CD8-positive, alpha-beta memory T cell (primary cell): ENCODE data around the gene DPEP2NB. TPM values are rescaled to one million over a fixed set of nuclear protein-coding genes. Genes with fewer than 3 reads are reported as not detected.
"Not testable (repeated sequence)": the region's sequence is repeated elsewhere in the genome, so short reads cannot be mapped to it uniquely, and the experiment has no call there.

Source experiments
- CTCF ChIA-PET: fragments of 350-600 bp; sonication (Branson Sonifier 250); formaldehyde crosslinking; loops from one replicate; lab custom pipeline; 2021; ENCODE audit warnings: antibody characterized with exemption; lab: Charles Lee
- POLR2A ChIA-PET: fragments of 350-600 bp; sonication (Branson Sonifier 250); formaldehyde crosslinking; loops from one replicate; lab custom pipeline; 2021; ENCODE audit warnings: antibody characterized with exemption; lab: Charles Lee
- DNase-seq, 5 donors: peaks; one replicate each; pipeline versions ENCODE4 v3.0.0 to v3.0.0-alpha.2; 2020 to 2022; ENCODE audit warnings: mixed read lengths in 1 of 5
- H3K27ac ChIP-seq: one replicate; pipeline ENCODE4 v1.7.0; 2013; ENCODE audit warnings: low read depth, mild to moderate bottlenecking, low read length, moderate library complexity
- H3K27me3 ChIP-seq: 2 replicates; pipeline ENCODE4 v1.7.0; 2013; ENCODE audit warnings: low read length, mild to moderate bottlenecking; ENCODE audit not compliant: insufficient read depth, poor library complexity, severe bottlenecking
- H3K36me3 ChIP-seq: 2 replicates; pipeline ENCODE4 v1.7.0; 2013; ENCODE audit warnings: mild to moderate bottlenecking, low read length, moderate library complexity; ENCODE audit not compliant: insufficient read depth
- H3K4me1 ChIP-seq: 2 replicates; pipeline ENCODE4 v1.7.0; 2013; ENCODE audit warnings: mild to moderate bottlenecking, low read length, moderate library complexity; ENCODE audit not compliant: insufficient read depth
- H3K4me3 ChIP-seq: 2 replicates; pipeline ENCODE4 v1.7.0; 2013; ENCODE audit warnings: mild to moderate bottlenecking, low read length
- H3K9me3 ChIP-seq: 2 replicates; pipeline ENCODE4 v1.7.0; 2013; ENCODE audit warnings: mild to moderate bottlenecking, low read length
- H3K27ac Mint-ChIP-seq, 8 donors: one replicate each; pipeline ENCODE4 v1.8.0; 2020 to 2021; ENCODE audit warnings: mixed read lengths in 8 of 8, mild to moderate bottlenecking in 6 of 8, inconsistent platforms in 3 of 8, moderate library complexity in 3 of 8
- H3K27me3 Mint-ChIP-seq, 2 donors: one replicate each; pipeline ENCODE4 v1.8.0; 2020 to 2021; ENCODE audit warnings: mixed read lengths in 2 of 2, mild to moderate bottlenecking in 1 of 2, moderate library complexity in 1 of 2
- H3K36me3 Mint-ChIP-seq, 3 donors: one replicate each; pipeline ENCODE4 v1.8.0; 2020 to 2021; ENCODE audit warnings: mixed read lengths in 3 of 3, inconsistent platforms in 1 of 3, mild to moderate bottlenecking in 1 of 3
- H3K4me1 Mint-ChIP-seq, 3 donors: one replicate each; pipeline ENCODE4 v1.8.0; 2020 to 2021; ENCODE audit warnings: mixed read lengths in 3 of 3, inconsistent platforms in 1 of 3, mild to moderate bottlenecking in 1 of 3
- H3K4me3 Mint-ChIP-seq, 7 donors: one replicate each; pipeline ENCODE4 v1.8.0; 2020 to 2021; ENCODE audit warnings: mixed read lengths in 7 of 7, mild to moderate bottlenecking in 6 of 7, moderate library complexity in 4 of 7, inconsistent platforms in 2 of 7
- H3K9me3 Mint-ChIP-seq, 5 donors: one replicate each; pipeline ENCODE4 v1.8.0; 2020 to 2022; ENCODE audit warnings: mixed read lengths in 5 of 5, mild to moderate bottlenecking in 3 of 5, moderate library complexity in 2 of 5, inconsistent platforms in 1 of 5
- polyA plus RNA-seq: library from polyadenylated mRNA; unstranded; fragments of 300-500 nt; fragmentation: Illumina TruSeq; gene quantifications from one replicate; pipeline ENCODE4 v1.2.3, GENCODE V29; 2021
- total RNA-seq, 2 experiments: library from RNA; stranded (reverse); gene quantifications; one replicate each; pipeline ENCODE4 v1.2.3, GENCODE V29; 2021

DPEP2NB gene
- total and polyA plus RNA-seq, 3 experiments from 2014 or later = not detected

GRCh38 chr16:67972285-67972684, 43.4 kb downstream of the DPEP2NB start:
- not testable (repeated sequence) for H3K9me3 ChIP-seq, H3K4me3 Mint-ChIP-seq, H3K27me3 Mint-ChIP-seq, H3K27ac ChIP-seq, H3K9me3 Mint-ChIP-seq, H3K36me3 Mint-ChIP-seq, H3K4me3 ChIP-seq, DNase-seq, H3K36me3 ChIP-seq, H3K4me1 ChIP-seq, H3K27me3 ChIP-seq
- ChIA-PET CTCF (interaction anchor here (0.6 to 1.6 kb wide), 3 partner anchors 69 to 452 kb away, joined by 3 to 5 read pairs (median 4); no protein-coding TSS in a partner anchor), POLR2A (interaction anchor here (0.7 kb wide), 1 partner anchor 277 kb away, joined by 3 read pairs; no protein-coding TSS in a partner anchor)
- Mint-ChIP-seq H3K27ac (peak overlapping the region in 1 of 8 donors; percentile 21), H3K4me1 (peaks cover 11 to 15% (median 13%) of the 10 kb centered on the region in 3 donors)

- H3K4me3 Mint-ChIP-seq = peak overlapping the region in 4 of 7 donors; percentile 42 to 88 (median 52)
- Histone ChIP-seq H3K27me3 (no peaks in the 10 kb centered on the region), H3K27ac (no peak overlapping the region), H3K4me3 (no peak overlapping the region), H3K9me3 (no peaks in the 10 kb centered on the region), H3K4me1 (peaks cover 17% of the 10 kb centered on the region), H3K36me3 (no peaks in the 10 kb centered on the region)
- H3K9me3 Mint-ChIP-seq = no peaks in the 10 kb centered on the region
- DNase-seq = no peak
- peak overlapping the region in 3 of 8 donors; percentile 12 to 75 (median 26) for H3K27ac Mint-ChIP-seq
- H3K27me3 Mint-ChIP-seq = peaks cover 0 to 2% of the 10 kb centered on the region in 2 donors
- peaks cover 20 to 23% (median 22%) of the 10 kb centered on the region in 3 donors for H3K4me1 Mint-ChIP-seq
- H3K36me3 Mint-ChIP-seq = peaks cover 0 to 4% (median 0%) of the 10 kb centered on the region in 3 donors
- ChIA-PET POLR2A (no interaction called here), CTCF (interaction anchor here (1.0 to 1.6 kb wide), 2 partner anchors 23 to 70 kb away, joined by 3 to 5 read pairs; no protein-coding TSS in a partner anchor)
Measured at GRCh38 chr16:67971111-67971510, 44.6 kb downstream of the DPEP2NB start.

GRCh38 chr16:67969254-67970039, 46.3 kb downstream of the DPEP2NB start:
- H3K4me3 ChIP-seq = peak overlapping the region; percentile 81
- peak in 2 of 5 donors; percentile 18 to 34 for DNase-seq
- H3K36me3 Mint-ChIP-seq = peaks cover 0 to 4% (median 0%) of the 10 kb centered on the region in 3 donors
- peaks cover 17% of the 10 kb centered on the region for H3K4me1 ChIP-seq
- H3K4me1 Mint-ChIP-seq = peaks cover 20 to 29% (median 29%) of the 10 kb centered on the region in 3 donors
- H3K27ac Mint-ChIP-seq = peak overlapping the region; percentile 51 to 98 (median 90)
- no peaks in the 10 kb centered on the region for H3K36me3 ChIP-seq
- POLR2A ChIA-PET = interaction anchor here (1.0 to 1.8 kb wide), 2 partner anchors 19 to 34 kb away, joined by 3 to 7 read pairs; no protein-coding TSS in a partner anchor
- H3K27me3 Mint-ChIP-seq = no peaks in the 10 kb centered on the region
- no peaks in the 10 kb centered on the region for H3K9me3 Mint-ChIP-seq
- H3K27me3 ChIP-seq = no peaks in the 10 kb centered on the region
- H3K9me3 ChIP-seq = no peaks in the 10 kb centered on the region
- CTCF ChIA-PET = interaction anchor here (1.2 to 1.9 kb wide), 3 partner anchors 29 to 85 kb away, joined by 3 to 6 read pairs (median 4); partner anchors contain the start of gene NRN1L
- peak overlapping the region; percentile 83 to 99 (median 92) for H3K4me3 Mint-ChIP-seq
- peak overlapping the region; percentile 67 for H3K27ac ChIP-seq

GRCh38 chr16:67968400-67969253, 47.1 kb downstream of the DPEP2NB start, which contains the start of gene SLC12A4:
Gene SLC12A4, minus strand, starts transcription at chr16:67968637. Its CDS starts 84 bp downstream, at chr16:67968553.
- H3K9me3 ChIP-seq = no peaks in the 10 kb centered on the region
- no peaks in the 10 kb centered on the region for H3K27me3 Mint-ChIP-seq
- H3K27me3 ChIP-seq = no peaks in the 10 kb centered on the region
- peak within 1 kb of the TSS; percentile 81 for H3K4me3 ChIP-seq
- peak within 1 kb of the TSS; percentile 83 to 99 (median 96) for H3K4me3 Mint-ChIP-seq
- peak within 1 kb of the TSS; percentile 81 to 98 (median 94) for H3K27ac Mint-ChIP-seq
- no peaks in the 10 kb centered on the region for H3K9me3 Mint-ChIP-seq
- peaks cover 20 to 32% (median 30%) of the 10 kb centered on the region in 3 donors for H3K4me1 Mint-ChIP-seq
- DNase-seq = peak; percentile 84 to 90 (median 86)
- ChIA-PET POLR2A (interaction anchor here (1.0 to 1.8 kb wide), 2 partner anchors 19 to 33 kb away, joined by 3 to 7 read pairs; no protein-coding TSS in a partner anchor), CTCF (interaction anchor here (1.2 to 1.9 kb wide), 3 partner anchors 28 to 84 kb away, joined by 3 to 6 read pairs (median 4); partner anchors contain the start of gene NRN1L)
- H3K4me1 ChIP-seq = peaks cover 17% of the 10 kb centered on the region
- H3K36me3 Mint-ChIP-seq = peaks cover 0 to 4% (median 0%) of the 10 kb centered on the region in 3 donors
- H3K27ac ChIP-seq = peak within 1 kb of the TSS; percentile 67
- H3K36me3 ChIP-seq = no peaks in the 10 kb centered on the region

- no peaks in the 10 kb centered on the region for H3K9me3 ChIP-seq
- peak overlapping the region; percentile 54 for H3K27ac ChIP-seq
- H3K4me3 ChIP-seq = peak overlapping the region; percentile 81
- Mint-ChIP-seq H3K27me3 (no peaks in the 10 kb centered on the region), H3K9me3 (no peaks in the 10 kb centered on the region), H3K27ac (peak overlapping the region; percentile 2 to 95 (median 92)), H3K4me1 (peaks cover 20 to 32% (median 30%) of the 10 kb centered on the region in 3 donors), H3K4me3 (peak overlapping the region; percentile 83 to 97 (median 96)), H3K36me3 (peaks cover 0 to 6% (median 0%) of the 10 kb centered on the region in 3 donors)
- ChIA-PET POLR2A (interaction anchor here (1.8 kb wide), 1 partner anchor 32 kb away, joined by 7 read pairs; no protein-coding TSS in a partner anchor), CTCF (interaction anchor here (1.5 to 1.9 kb wide), 2 partner anchors 73 to 84 kb away, joined by 3 to 6 read pairs; partner anchors contain the start of gene NRN1L)
- H3K36me3 ChIP-seq = no peaks in the 10 kb centered on the region
- peaks cover 17% of the 10 kb centered on the region for H3K4me1 ChIP-seq
- H3K27me3 ChIP-seq = no peaks in the 10 kb centered on the region
- peak in 3 of 5 donors; percentile 16 to 34 (median 25) for DNase-seq
Measured at GRCh38 chr16:67967958-67968399, 47.7 kb downstream of the DPEP2NB start.

- H3K27me3 Mint-ChIP-seq = no peaks in the 10 kb centered on the region
- peaks cover 0 to 9% (median 0%) of the 10 kb centered on the region in 3 donors for H3K36me3 Mint-ChIP-seq
- H3K4me1 Mint-ChIP-seq = peaks cover 22 to 32% (median 30%) of the 10 kb centered on the region in 3 donors
- H3K36me3 ChIP-seq = no peaks in the 10 kb centered on the region
- peak overlapping the region; percentile 54 for H3K27ac ChIP-seq
- peak in 2 of 5 donors; percentile 29 to 46 for DNase-seq
- CTCF ChIA-PET = interaction anchor here (1.0 to 1.9 kb wide), 3 partner anchors 25 to 83 kb away, joined by 3 to 6 read pairs (median 5); partner anchors contain the start of gene NRN1L
- H3K9me3 ChIP-seq = no peaks in the 10 kb centered on the region
- H3K27me3 ChIP-seq = no peaks in the 10 kb centered on the region
- peak overlapping the region; percentile 2 to 95 (median 92) for H3K27ac Mint-ChIP-seq
- peak overlapping the region; percentile 81 for H3K4me3 ChIP-seq
- H3K4me3 Mint-ChIP-seq = peak overlapping the region; percentile 83 to 97 (median 96)
- peaks cover 17% of the 10 kb centered on the region for H3K4me1 ChIP-seq
- no peaks in the 10 kb centered on the region for H3K9me3 Mint-ChIP-seq
- POLR2A ChIA-PET = interaction anchor here (1.0 kb wide), 1 partner anchor 32 kb away, joined by 4 read pairs; no protein-coding TSS in a partner anchor
Measured at GRCh38 chr16:67967183-67967957, 48.3 kb downstream of the DPEP2NB start.
